H1 (cell line): ENCODE measurements around the gene IGFALS.
"Not testable (repeated sequence)": the region's sequence is repeated elsewhere in the genome, so short reads cannot be mapped to it uniquely, and the experiment has no call there.

ENCODE experiments used
- BRCA1 ChIP-seq: IDR thresholded peaks from 2 replicates; pipeline ENCODE4 v1.6.1; 2012; ENCODE audit warnings: low read depth, low read length, improper control_type of control experiment
- CREB1 ChIP-seq: IDR thresholded peaks from 2 replicates; pipeline ENCODE4 v1.6.1; 2012; ENCODE audit warnings: inconsistent platforms
- CTCF ChIP-seq, 3 experiments: IDR thresholded peaks; 1 replicate in 2 of 3; 2 replicates in 1 of 3; pipeline versions ENCODE4 v1.5.1 to v1.6.1; 2011; ENCODE audit warnings: low read length in 3 of 3, mild to moderate bottlenecking in 3 of 3, inconsistent platforms in 2 of 3, low read depth in 1 of 3, moderate library complexity in 1 of 3; ENCODE audit not compliant: insufficient read depth in 1 of 3; ENCODE audit errors: control extremely low read depth in 1 of 3
- EGR1 ChIP-seq: IDR thresholded peaks from 2 replicates; pipeline ENCODE4 v1.6.1; 2011; ENCODE audit warnings: low read depth, low read length, borderline replicate concordance
- EP300 ChIP-seq, 2 experiments: IDR thresholded peaks; 1 replicate in 1 of 2; 2 replicates in 1 of 2; pipeline ENCODE4 v1.6.1; 2011 to 2012; ENCODE audit warnings: low read depth in 2 of 2, low read length in 2 of 2, mild to moderate bottlenecking in 2 of 2, borderline replicate concordance in 1 of 2, inconsistent platforms in 1 of 2, moderate library complexity in 1 of 2
- EZH2 ChIP-seq: fragments of 200-600 bp; sonication (generic); IDR thresholded peaks from 2 replicates; pipeline ENCODE4 v1.7.1; 2012; ENCODE audit warnings: low read depth, mild to moderate bottlenecking, moderate library complexity, low read length, inconsistent platforms; ENCODE audit not compliant: severe bottlenecking
- JUND ChIP-seq: IDR thresholded peaks from 2 replicates; pipeline ENCODE4 v1.6.1; 2011; ENCODE audit warnings: mild to moderate bottlenecking, improper control_type of control experiment, low read length
- POLR2A ChIP-seq, 2 experiments: IDR thresholded peaks; 1 replicate in 1 of 2; 2 replicates in 1 of 2; pipeline ENCODE4 v1.6.1; 2011; ENCODE audit warnings: low read depth in 2 of 2, low read length in 2 of 2, mild to moderate bottlenecking in 2 of 2; ENCODE audit errors: control extremely low read depth in 1 of 2
- POLR2AphosphoS5 ChIP-seq: IDR thresholded peaks from 2 replicates; pipeline ENCODE4 v1.6.1; 2011; ENCODE audit warnings: low read depth, low read length
- RAD21 ChIP-seq, 2 experiments: IDR thresholded peaks in 1 of 2; conservative IDR thresholded peaks in 1 of 2; 2 replicates each; pipeline ENCODE4 v1.6.1; 2011; ENCODE audit warnings: low read depth in 2 of 2, low read length in 2 of 2, improper control_type of control experiment in 1 of 2, inconsistent platforms in 1 of 2, mild to moderate bottlenecking in 1 of 2, moderate library complexity in 1 of 2
- RXRA ChIP-seq: IDR thresholded peaks from 2 replicates; pipeline ENCODE4 v1.6.1; 2011; ENCODE audit warnings: low read depth, mild to moderate bottlenecking, low read length, moderate library complexity; ENCODE audit not compliant: insufficient read depth
- USF2 ChIP-seq: IDR thresholded peaks from 2 replicates; pipeline ENCODE4 v1.6.1; 2011; ENCODE audit warnings: low read length, improper control_type of control experiment
- YY1 ChIP-seq: IDR thresholded peaks from 2 replicates; pipeline ENCODE4 v1.6.1; 2011; ENCODE audit warnings: low read depth, mild to moderate bottlenecking, low read length
- ZNF274 ChIP-seq: IDR thresholded peaks from 2 replicates; pipeline ENCODE4 v1.7.0; 2012; ENCODE audit warnings: low read length, borderline replicate concordance; ENCODE audit errors: extremely low read depth

GRCh38 chr16:1799263-1799662 lies 5.8 kb upstream of the IGFALS start:
- TF ChIP-seq CTCF (IDR thresholded peaks at IDR 0.05; ENCODE audit: control extremely low read depth in 1 of 3, insufficient read depth in 1 of 3, low read depth in 1 of 3, low read length in 3 of 3); POLR2A (IDR thresholded peaks at IDR 0.05; ENCODE audit: control extremely low read depth in 1 of 2, low read depth in 2 of 2, low read length in 2 of 2); JUND; CREB1; EP300 (IDR thresholded peaks at IDR 0.05; ENCODE audit: borderline replicate concordance in 1 of 2, low read depth in 2 of 2, low read length in 2 of 2); EZH2; BRCA1; POLR2AphosphoS5; RAD21 (IDR thresholded peaks at IDR 0.05 in 1 of 2, conservative IDR thresholded peaks at IDR 0.05 in 1 of 2; ENCODE audit: low read depth in 2 of 2, low read length in 2 of 2); ZNF274; EGR1; YY1; RXRA; USF2: not testable (repeated sequence)
